Erythroblast (primary cell): ENCODE measurements around the gene SMIM41.

Experiments used
- GATA1 ChIP-seq: IDR thresholded peaks from 2 replicates; pipeline ENCODE4 v1.6.1; 2011; ENCODE audit warnings: low read depth, mild to moderate bottlenecking, control low read depth, low read length, moderate library complexity
- POLR2A ChIP-seq: IDR thresholded peaks from 2 replicates; pipeline ENCODE4 v1.6.1; 2011; ENCODE audit warnings: mild to moderate bottlenecking, low read length

- TF ChIP-seq POLR2A (peak; percentile 40), GATA1 (no peak)
Measured at GRCh38 chr12:52070185-52070925, 9.1 kb upstream of the SMIM41 start.
